Stomach smooth muscle (tissue), 2 donors: Measurements from ENCODE around the gene RXFP4.
"Not testable (repeated sequence)": the region's sequence is repeated elsewhere in the genome, so short reads cannot be mapped to it uniquely, and the experiment has no call there.

Experiments
- H3K27ac ChIP-seq: one replicate; pipeline ENCODE4 v1.7.0; 2013; ENCODE audit warnings: mild to moderate bottlenecking, low read length, inconsistent platforms
- H3K27me3 ChIP-seq, 2 donors: one replicate each; pipeline ENCODE4 v1.7.0; 2013; ENCODE audit warnings: low read length in 2 of 2; ENCODE audit not compliant: insufficient read depth in 2 of 2, control insufficient read depth in 1 of 2
- H3K36me3 ChIP-seq, 2 donors: one replicate each; pipeline ENCODE4 v1.7.0; 2013; ENCODE audit warnings: low read length in 2 of 2; ENCODE audit not compliant: control insufficient read depth in 2 of 2, insufficient read depth in 2 of 2
- H3K4me1 ChIP-seq: one replicate; pipeline ENCODE4 v1.7.0; 2013; ENCODE audit warnings: low read length; ENCODE audit not compliant: control insufficient read depth, insufficient read depth
- H3K4me3 ChIP-seq, 2 donors: one replicate each; pipeline ENCODE4 v1.7.0; 2013; ENCODE audit warnings: low read length in 2 of 2
- H3K9ac ChIP-seq, 2 donors: one replicate each; pipeline ENCODE4 v1.7.0; 2013; ENCODE audit warnings: low read length in 2 of 2, mild to moderate bottlenecking in 1 of 2
- H3K9me3 ChIP-seq, 2 donors: one replicate each; pipeline ENCODE4 v1.7.0; 2013; ENCODE audit warnings: low read length in 2 of 2; ENCODE audit not compliant: control insufficient read depth in 2 of 2
- donor health status: healthy.
- donor health status: Pancreatic carcinoma.

Gene RXFP4

GRCh38 chr1:155978325-155978972, 37.0 kb downstream of the RXFP4 start, which contains the start of gene ARHGEF2:
TSS of gene ARHGEF2 (minus strand) at chr1:155978547. CDS start at chr1:155978427, 120 bp downstream.
- Histone ChIP-seq H3K9ac (peak within 1 kb of the TSS; percentile 84 to 86), H3K27ac (peak within 1 kb of the TSS; percentile 88), H3K4me1 (peaks cover 86% of the 10 kb centered on the region), H3K27me3 (no peaks in the 10 kb centered on the region), H3K9me3 (no peaks in the 10 kb centered on the region), H3K4me3 (peak within 1 kb of the TSS; percentile 85), H3K36me3 (no peaks in the 10 kb centered on the region)

- Histone ChIP-seq H3K9me3 (no peaks in the 10 kb centered on the region), H3K4me3 (peak overlapping the region; percentile 85), H3K9ac (peak overlapping the region; percentile 84 to 86), H3K27me3 (no peaks in the 10 kb centered on the region), H3K4me1 (peaks cover 87% of the 10 kb centered on the region), H3K27ac (peak overlapping the region; percentile 88), H3K36me3 (no peaks in the 10 kb centered on the region)
These were observed 37.6 kb downstream of the RXFP4 start for GRCh38 chr1:155978973-155979429.

GRCh38 chr1:155979597-155980343, 38.3 kb downstream of the RXFP4 start:
- Histone ChIP-seq H3K36me3 (no peaks in the 10 kb centered on the region), H3K9ac (peak overlapping the region; percentile 84 to 86), H3K27ac (peak overlapping the region; percentile 88), H3K4me3 (peak overlapping the region; percentile 85), H3K27me3 (no peaks in the 10 kb centered on the region), H3K4me1 (peaks cover 80% of the 10 kb centered on the region), H3K9me3 (no peaks in the 10 kb centered on the region)

GRCh38 chr1:155981266-155982088, 40.0 kb downstream of the RXFP4 start:
- peak overlapping the region; percentile 88 for H3K27ac ChIP-seq
- H3K9ac ChIP-seq, result peak overlapping the region in 1 of 2 donors; percentile 29
- H3K4me1 ChIP-seq, result peaks cover 66% of the 10 kb centered on the region
- H3K36me3 ChIP-seq, result no peaks in the 10 kb centered on the region
- H3K9me3 ChIP-seq, result no peaks in the 10 kb centered on the region
- peak overlapping the region; percentile 39 to 85 for H3K4me3 ChIP-seq
- H3K27me3 ChIP-seq, result no peaks in the 10 kb centered on the region

- Histone ChIP-seq H3K27me3 (no peaks in the 10 kb centered on the region), H3K4me3 (peak overlapping the region in 1 of 2 donors; percentile 85), H3K4me1 (peaks cover 60% of the 10 kb centered on the region), H3K9ac (peak overlapping the region in 1 of 2 donors; percentile 16), H3K9me3 (no peaks in the 10 kb centered on the region), H3K27ac (peak overlapping the region; percentile 41), H3K36me3 (no peaks in the 10 kb centered on the region)
These were observed 40.7 kb downstream of the RXFP4 start for GRCh38 chr1:155982106-155982505.

- Histone ChIP-seq H3K36me3 (no peaks in the 10 kb centered on the region), H3K27ac (peak overlapping the region; percentile 62), H3K4me1 (peaks cover 52% of the 10 kb centered on the region), H3K4me3 (peak overlapping the region in 1 of 2 donors; percentile 63), H3K27me3 (no peaks in the 10 kb centered on the region), H3K9me3 (no peaks in the 10 kb centered on the region), H3K9ac (peak overlapping the region; percentile 16 to 47)
These were observed 42.0 kb downstream of the RXFP4 start for GRCh38 chr1:155983191-155984024.

GRCh38 chr1:155984341-155984740, 42.9 kb downstream of the RXFP4 start:
- Histone ChIP-seq H3K4me1 (peaks cover 48% of the 10 kb centered on the region), H3K27ac (peak overlapping the region; percentile 62), H3K9me3 (no peaks in the 10 kb centered on the region), H3K4me3 (no peak overlapping the region), H3K9ac (no peak overlapping the region), H3K27me3 (no peaks in the 10 kb centered on the region), H3K36me3 (no peaks in the 10 kb centered on the region)

- peaks cover 45% of the 10 kb centered on the region for H3K4me1 ChIP-seq
- not testable (repeated sequence) for H3K9ac ChIP-seq, H3K36me3 ChIP-seq, H3K27me3 ChIP-seq, H3K4me3 ChIP-seq, H3K9me3 ChIP-seq, H3K27ac ChIP-seq
These were observed 43.6 kb downstream of the RXFP4 start for GRCh38 chr1:155984903-155985645.

GRCh38 chr1:155989242-155990004, 48.0 kb downstream of the RXFP4 start:
- Histone ChIP-seq H3K36me3 (no peaks in the 10 kb centered on the region), H3K27me3 (no peaks in the 10 kb centered on the region), H3K4me3 (peak overlapping the region; percentile 88 to 90), H3K27ac (peak overlapping the region; percentile 18), H3K9me3 (no peaks in the 10 kb centered on the region), H3K9ac (peak overlapping the region; percentile 74 to 79), H3K4me1 (peaks cover 12% of the 10 kb centered on the region)
